ENCODE measurements around the gene GPR161. TPM values are rescaled to one million over a fixed set of nuclear protein-coding genes. Genes with fewer than 3 reads are reported as not detected.

The GPR161 gene
- total RNA-seq, 1 donor: 13.8 TPM

- TF ChIP-seq CTCF (IDR thresholded peaks at IDR 0.05; ENCODE audit: extremely low read depth, low read depth, low read length): no peak
These were observed 12.2 kb upstream of the GPR161 start for GRCh38 chr1:168148916-168149315.

GRCh38 chr1:168146626-168147025, 9.9 kb upstream of the GPR161 start:
- Histone ChIP-seq H3K4me3 (ENCODE audit: insufficient read depth, low read length) (no peak overlapping the region), H3K4me1 (ENCODE audit: insufficient read depth, low read length) (peaks cover 5% of the 10 kb centered on the region), H3K27ac (ENCODE audit: low read depth, low read length) (no peak overlapping the region), H3K27me3 (ENCODE audit: insufficient read depth, low read length) (no peaks in the 10 kb centered on the region), H3K4me2 (ENCODE audit: insufficient read depth, low read length) (no peak overlapping the region), H3K79me2 (ENCODE audit: insufficient read depth, low read length) (no peaks in the 10 kb centered on the region), H3K36me3 (ENCODE audit: insufficient read depth, low read length) (no peaks in the 10 kb centered on the region), H3K9me3 (ENCODE audit: low read depth, low read length) (no peaks in the 10 kb centered on the region), H4K20me1 (ENCODE audit: insufficient read depth, low read length) (no peaks in the 10 kb centered on the region), H2AFZ (ENCODE audit: low read length) (no peak overlapping the region)
- no peak for TF ChIP-seq CTCF (IDR thresholded peaks at IDR 0.05; ENCODE audit: extremely low read depth, low read depth, low read length)
- no peak for DNase-seq (ENCODE audit: insufficient read length, low spot score, missing footprints)

More at GRCh38 chr1:168148916-168149315, 12.2 kb upstream of the GPR161 start:
- Histone ChIP-seq H3K27me3 (ENCODE audit: insufficient read depth, low read length) (no peaks in the 10 kb centered on the region), H3K79me2 (ENCODE audit: insufficient read depth, low read length) (no peaks in the 10 kb centered on the region), H3K4me3 (ENCODE audit: insufficient read depth, low read length) (no peak overlapping the region), H4K20me1 (ENCODE audit: insufficient read depth, low read length) (no peaks in the 10 kb centered on the region), H2AFZ (ENCODE audit: low read length) (peak overlapping the region; percentile 36), H3K4me1 (ENCODE audit: insufficient read depth, low read length) (peaks cover 5% of the 10 kb centered on the region), H3K4me2 (ENCODE audit: insufficient read depth, low read length) (peak overlapping the region; percentile 12), H3K27ac (ENCODE audit: low read depth, low read length) (no peak overlapping the region), H3K9me3 (ENCODE audit: low read depth, low read length) (no peaks in the 10 kb centered on the region), H3K36me3 (ENCODE audit: insufficient read depth, low read length) (no peaks in the 10 kb centered on the region)
- DNase-seq (ENCODE audit: insufficient read length, low spot score, missing footprints): no peak

DNA sequence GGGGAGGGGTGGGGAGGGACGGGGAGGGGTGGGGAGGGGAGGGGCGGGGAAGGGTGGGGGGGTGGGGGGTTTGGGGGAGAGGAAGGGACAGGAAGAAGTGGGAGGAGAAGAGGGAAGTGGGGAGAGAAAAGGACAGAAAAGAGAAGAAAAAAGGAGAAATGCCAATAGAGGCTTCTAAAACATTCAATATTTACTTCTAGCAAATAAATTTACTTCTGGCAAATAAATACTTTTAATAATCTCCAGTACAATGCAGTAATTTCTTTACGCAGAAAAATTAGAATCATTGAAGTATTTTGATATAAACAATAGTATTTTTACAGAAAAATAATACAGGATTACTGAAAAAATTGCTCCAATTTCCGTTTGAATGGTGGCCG, 9.4 kb upstream of the GPR161 start:
- no peaks in the 10 kb centered on the region for H3K79me2 ChIP-seq (ENCODE audit: insufficient read depth, low read length)
- H3K4me3 ChIP-seq (ENCODE audit: insufficient read depth, low read length): no peak overlapping the region
- no peak overlapping the region for H3K27ac ChIP-seq (ENCODE audit: low read depth, low read length)
- peaks cover 5% of the 10 kb centered on the region for H3K4me1 ChIP-seq (ENCODE audit: insufficient read depth, low read length)
- no peak for DNase-seq (ENCODE audit: insufficient read length, low spot score, missing footprints)
- no peak overlapping the region for H3K4me2 ChIP-seq (ENCODE audit: insufficient read depth, low read length)
- H3K36me3 ChIP-seq (ENCODE audit: insufficient read depth, low read length): no peaks in the 10 kb centered on the region
- H4K20me1 ChIP-seq (ENCODE audit: insufficient read depth, low read length): no peaks in the 10 kb centered on the region
- H2AFZ ChIP-seq (ENCODE audit: low read length): no peak overlapping the region
- H3K27me3 ChIP-seq (ENCODE audit: insufficient read depth, low read length): no peaks in the 10 kb centered on the region
- H3K9me3 ChIP-seq (ENCODE audit: low read depth, low read length): no peaks in the 10 kb centered on the region
- no peak for TF ChIP-seq CTCF (IDR thresholded peaks at IDR 0.05; ENCODE audit: extremely low read depth, low read depth, low read length)

- Histone ChIP-seq H3K27ac (ENCODE audit: low read depth, low read length) (no peak overlapping the region), H3K79me2 (ENCODE audit: insufficient read depth, low read length) (no peaks in the 10 kb centered on the region), H2AFZ (ENCODE audit: low read length) (peak overlapping the region; percentile 69), H3K27me3 (ENCODE audit: insufficient read depth, low read length) (no peaks in the 10 kb centered on the region), H3K9me3 (ENCODE audit: low read depth, low read length) (no peaks in the 10 kb centered on the region), H4K20me1 (ENCODE audit: insufficient read depth, low read length) (no peaks in the 10 kb centered on the region), H3K4me2 (ENCODE audit: insufficient read depth, low read length) (peak overlapping the region; percentile 65), H3K4me3 (ENCODE audit: insufficient read depth, low read length) (peak overlapping the region; percentile 29), H3K4me1 (ENCODE audit: insufficient read depth, low read length) (peaks cover 5% of the 10 kb centered on the region), H3K36me3 (ENCODE audit: insufficient read depth, low read length) (no peaks in the 10 kb centered on the region)
- peak; percentile 99 for DNase-seq (ENCODE audit: insufficient read length, low spot score, missing footprints)
- peak; percentile 90 for TF ChIP-seq CTCF (IDR thresholded peaks at IDR 0.05; ENCODE audit: extremely low read depth, low read depth, low read length)
These were observed 8.7 kb upstream of the GPR161 start for GRCh38 chr1:168145184-168146159.

Measured in osteoblast (primary cell).